HEK293T (cell line): ENCODE results near the gene PARD6A.

ENCODE experiments used
- ARNT ChIP-seq: fragments of 450-650 bp; IDR thresholded peaks from 2 replicates; pipeline ENCODE4 v1.6.1; 2017; ENCODE audit warnings: mild to moderate bottlenecking
- BHLHE40 ChIP-seq: fragments of 450-650 bp; IDR thresholded peaks from 2 replicates; pipeline ENCODE4 v1.6.1; 2016; ENCODE audit warnings: mild to moderate bottlenecking, moderate library complexity, borderline replicate concordance
- CTBP1 ChIP-seq: fragments of 450-650 bp; IDR thresholded peaks from 2 replicates; pipeline ENCODE4 v1.6.1; 2016; ENCODE audit warnings: borderline replicate concordance
- ELF4 ChIP-seq: fragments of 450-650 bp; IDR thresholded peaks from 2 replicates; pipeline ENCODE4 v1.6.1; 2017; ENCODE audit warnings: antibody characterized with exemption
- FOXA1 ChIP-seq: fragments of 450-650 bp; IDR thresholded peaks from 2 replicates; pipeline ENCODE4 v1.6.1; 2016; ENCODE audit warnings: mild to moderate bottlenecking
- FOXK2 ChIP-seq: fragments of 450-650 bp; IDR thresholded peaks from 2 replicates; pipeline ENCODE4 v1.6.1; 2016; ENCODE audit warnings: mild to moderate bottlenecking
- FOXM1 ChIP-seq: fragments of 450-650 bp; IDR thresholded peaks from 2 replicates; pipeline ENCODE4 v1.6.1; 2017; ENCODE audit warnings: mild to moderate bottlenecking, borderline replicate concordance
- SP1 ChIP-seq: fragments of 450-650 bp; IDR thresholded peaks from 2 replicates; pipeline ENCODE4 v1.6.1; 2017
- SUZ12 ChIP-seq: fragments of 450-650 bp; IDR thresholded peaks from 2 replicates; pipeline ENCODE4 v1.6.1; 2016; ENCODE audit warnings: mild to moderate bottlenecking
- TARDBP ChIP-seq: fragments of 450-650 bp; IDR thresholded peaks from 2 replicates; pipeline ENCODE4 v1.6.1; 2016
- TF ChIP-seq, protein P1 (sequence below): fragments of 450-650 bp; IDR thresholded peaks from 2 replicates; pipeline ENCODE4 v1.6.1; 2016

GRCh38 chr16:67702130-67702529 is 41.4 kb downstream of the PARD6A start:
- no peak for TF ChIP-seq ARNT
- TF ChIP-seq TARDBP = no peak
- TF ChIP-seq SUZ12 = no peak
- TF ChIP-seq ELF4 = no peak
- no peak for TF ChIP-seq FOXM1
- TF ChIP-seq, protein P1, sequence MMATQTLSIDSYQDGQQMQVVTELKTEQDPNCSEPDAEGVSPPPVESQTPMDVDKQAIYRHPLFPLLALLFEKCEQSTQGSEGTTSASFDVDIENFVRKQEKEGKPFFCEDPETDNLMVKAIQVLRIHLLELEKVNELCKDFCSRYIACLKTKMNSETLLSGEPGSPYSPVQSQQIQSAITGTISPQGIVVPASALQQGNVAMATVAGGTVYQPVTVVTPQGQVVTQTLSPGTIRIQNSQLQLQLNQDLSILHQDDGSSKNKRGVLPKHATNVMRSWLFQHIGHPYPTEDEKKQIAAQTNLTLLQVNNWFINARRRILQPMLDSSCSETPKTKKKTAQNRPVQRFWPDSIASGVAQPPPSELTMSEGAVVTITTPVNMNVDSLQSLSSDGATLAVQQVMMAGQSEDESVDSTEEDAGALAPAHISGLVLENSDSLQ = no peak
- no peak for TF ChIP-seq BHLHE40
- no peak for TF ChIP-seq SP1
- no peak for TF ChIP-seq FOXA1
- no peak for TF ChIP-seq FOXK2
- no peak for TF ChIP-seq CTBP1
